ENCODE results near the gene GPHN.

GRCh38 chr14:66595394-66595793 lies 87.4 kb downstream of the GPHN start:
- TF ChIP-seq POLR2AphosphoS5 (IDR thresholded peaks at IDR 0.05; ENCODE audit: borderline replicate concordance, low read depth, low read length), result no peak
- no peak for TF ChIP-seq EZH2 (IDR thresholded peaks at IDR 0.05)
